Activated CD4-positive, alpha-beta T cell treated with anti-CD3 and anti-CD28 coated beads, Interleukin-10, Interleukin-2, amounts not matched to agents 100 ng/mL and 50 ng/mL, durations not matched to agents 16 hours and 8 hours (primary cell): ENCODE results near the gene TP53BP1.
"Not testable (repeated sequence)": the region's sequence is repeated elsewhere in the genome, so short reads cannot be mapped to it uniquely, and the experiment has no call there.

Experiments used
- DNase-seq: peaks from one replicate; pipeline ENCODE4 v3.0.0-alpha.2; 2020

TP53BP1 gene, protein sequence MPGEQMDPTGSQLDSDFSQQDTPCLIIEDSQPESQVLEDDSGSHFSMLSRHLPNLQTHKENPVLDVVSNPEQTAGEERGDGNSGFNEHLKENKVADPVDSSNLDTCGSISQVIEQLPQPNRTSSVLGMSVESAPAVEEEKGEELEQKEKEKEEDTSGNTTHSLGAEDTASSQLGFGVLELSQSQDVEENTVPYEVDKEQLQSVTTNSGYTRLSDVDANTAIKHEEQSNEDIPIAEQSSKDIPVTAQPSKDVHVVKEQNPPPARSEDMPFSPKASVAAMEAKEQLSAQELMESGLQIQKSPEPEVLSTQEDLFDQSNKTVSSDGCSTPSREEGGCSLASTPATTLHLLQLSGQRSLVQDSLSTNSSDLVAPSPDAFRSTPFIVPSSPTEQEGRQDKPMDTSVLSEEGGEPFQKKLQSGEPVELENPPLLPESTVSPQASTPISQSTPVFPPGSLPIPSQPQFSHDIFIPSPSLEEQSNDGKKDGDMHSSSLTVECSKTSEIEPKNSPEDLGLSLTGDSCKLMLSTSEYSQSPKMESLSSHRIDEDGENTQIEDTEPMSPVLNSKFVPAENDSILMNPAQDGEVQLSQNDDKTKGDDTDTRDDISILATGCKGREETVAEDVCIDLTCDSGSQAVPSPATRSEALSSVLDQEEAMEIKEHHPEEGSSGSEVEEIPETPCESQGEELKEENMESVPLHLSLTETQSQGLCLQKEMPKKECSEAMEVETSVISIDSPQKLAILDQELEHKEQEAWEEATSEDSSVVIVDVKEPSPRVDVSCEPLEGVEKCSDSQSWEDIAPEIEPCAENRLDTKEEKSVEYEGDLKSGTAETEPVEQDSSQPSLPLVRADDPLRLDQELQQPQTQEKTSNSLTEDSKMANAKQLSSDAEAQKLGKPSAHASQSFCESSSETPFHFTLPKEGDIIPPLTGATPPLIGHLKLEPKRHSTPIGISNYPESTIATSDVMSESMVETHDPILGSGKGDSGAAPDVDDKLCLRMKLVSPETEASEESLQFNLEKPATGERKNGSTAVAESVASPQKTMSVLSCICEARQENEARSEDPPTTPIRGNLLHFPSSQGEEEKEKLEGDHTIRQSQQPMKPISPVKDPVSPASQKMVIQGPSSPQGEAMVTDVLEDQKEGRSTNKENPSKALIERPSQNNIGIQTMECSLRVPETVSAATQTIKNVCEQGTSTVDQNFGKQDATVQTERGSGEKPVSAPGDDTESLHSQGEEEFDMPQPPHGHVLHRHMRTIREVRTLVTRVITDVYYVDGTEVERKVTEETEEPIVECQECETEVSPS (N-terminal part only)

DNA sequence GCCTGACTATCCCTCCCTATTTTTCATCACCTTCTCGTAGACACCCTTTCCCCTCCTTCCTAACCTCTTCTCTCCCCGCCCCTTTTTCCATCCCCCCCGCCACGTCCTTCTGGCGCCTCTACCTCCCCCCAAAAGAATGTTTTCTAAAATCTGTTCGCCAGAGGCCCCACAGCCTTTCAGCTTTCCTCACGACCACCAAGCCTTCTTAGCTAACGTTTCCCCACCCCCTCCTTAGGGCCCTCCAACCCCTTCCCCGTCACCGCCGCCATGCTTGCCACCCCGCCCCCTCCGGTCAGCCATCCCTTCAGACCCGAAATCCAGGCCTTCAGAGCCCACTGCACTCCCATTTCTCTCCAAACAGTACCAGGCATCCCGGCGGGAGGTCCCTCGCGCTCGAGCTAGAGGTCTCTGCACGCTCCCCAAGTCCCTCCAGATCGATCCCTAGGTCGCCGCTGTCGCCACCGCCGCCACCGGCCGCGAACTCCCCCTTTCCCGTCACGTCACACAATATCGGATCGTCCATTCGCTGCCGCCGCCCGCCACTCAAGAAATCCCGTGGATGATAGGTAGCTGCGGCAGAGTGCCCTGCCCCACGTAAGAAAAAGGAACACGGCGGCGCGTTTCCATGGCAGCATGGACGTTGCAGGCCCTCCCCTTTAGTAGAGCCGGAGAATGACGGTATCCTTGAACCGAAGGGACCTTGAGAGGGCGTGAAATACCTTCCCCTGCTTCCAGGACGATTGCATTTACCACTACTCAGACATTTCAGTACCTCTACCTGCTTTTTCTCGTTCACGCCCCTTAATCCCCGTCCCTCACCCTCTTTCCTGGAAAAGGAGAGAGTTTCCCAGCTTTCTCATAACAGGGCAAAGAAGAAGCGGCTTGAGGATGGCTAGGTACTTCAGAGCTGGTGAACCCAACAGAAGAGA lies at the start of gene TP53BP1:
TSS of gene TP53BP1 (minus strand) at position 484 of the 929 bp plus-strand sequence. CDS start at position 371, 113 bp downstream.
- peak; percentile 96 for DNase-seq

DNA sequence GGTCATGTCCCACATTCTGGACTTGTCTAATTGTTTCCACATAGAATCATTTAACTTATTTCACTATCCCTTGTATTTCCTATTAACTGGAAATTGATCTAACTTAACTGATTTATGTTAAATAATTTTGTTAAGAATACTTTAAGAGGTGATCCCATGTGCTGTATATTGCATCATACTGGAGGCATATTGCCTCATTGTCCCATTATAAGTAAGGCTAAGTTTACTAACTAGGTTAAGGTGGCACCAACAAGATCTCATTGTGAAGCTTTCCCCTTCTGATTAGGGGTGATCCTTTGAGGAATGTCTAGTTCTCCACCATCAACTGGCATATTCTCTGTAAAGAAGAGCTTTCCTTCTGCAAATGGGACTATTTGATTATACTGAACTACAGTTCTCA lies 48.8 kb upstream of the TP53BP1 start:
- no peak for DNase-seq

DNA sequence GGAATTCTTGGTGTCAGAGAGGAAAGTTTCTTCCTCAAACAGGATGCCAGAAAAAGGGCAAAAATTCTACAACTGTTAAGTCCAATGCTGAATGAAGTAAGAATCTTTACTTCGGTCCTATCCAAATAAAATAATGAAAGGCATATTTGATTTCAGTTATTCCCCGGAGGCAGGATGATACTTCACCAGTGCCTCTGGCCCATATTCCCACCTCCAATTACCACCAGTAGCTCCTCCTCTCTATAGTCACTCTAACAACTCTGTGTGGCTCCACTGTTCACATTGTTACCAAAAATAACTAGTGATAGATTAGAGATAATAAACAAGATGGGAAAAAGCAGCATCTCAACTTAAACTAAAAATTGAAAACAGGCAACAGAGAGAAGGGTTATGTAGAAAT lies 45.1 kb upstream of the TP53BP1 start:
- DNase-seq = no peak

DNA sequence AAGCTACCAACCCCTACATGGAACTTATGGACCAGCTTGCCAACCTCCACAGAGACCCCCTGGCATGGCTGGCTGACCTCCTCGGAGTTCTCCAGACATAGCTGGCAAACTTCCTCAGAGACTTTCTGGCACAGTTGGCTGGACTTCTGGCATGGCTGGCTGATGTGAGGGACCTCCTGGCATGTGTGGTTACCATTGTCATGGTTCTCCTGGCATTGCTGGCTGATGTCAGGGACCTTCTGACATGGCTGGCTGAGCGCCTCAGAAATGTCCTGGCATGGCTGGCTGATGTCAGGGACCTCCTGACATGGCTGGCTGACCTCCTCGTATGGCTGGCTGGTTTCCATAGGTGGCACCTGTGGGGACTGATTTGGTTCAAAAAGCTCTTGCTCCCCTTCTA lies 41.9 kb upstream of the TP53BP1 start:
- DNase-seq = no peak

DNA sequence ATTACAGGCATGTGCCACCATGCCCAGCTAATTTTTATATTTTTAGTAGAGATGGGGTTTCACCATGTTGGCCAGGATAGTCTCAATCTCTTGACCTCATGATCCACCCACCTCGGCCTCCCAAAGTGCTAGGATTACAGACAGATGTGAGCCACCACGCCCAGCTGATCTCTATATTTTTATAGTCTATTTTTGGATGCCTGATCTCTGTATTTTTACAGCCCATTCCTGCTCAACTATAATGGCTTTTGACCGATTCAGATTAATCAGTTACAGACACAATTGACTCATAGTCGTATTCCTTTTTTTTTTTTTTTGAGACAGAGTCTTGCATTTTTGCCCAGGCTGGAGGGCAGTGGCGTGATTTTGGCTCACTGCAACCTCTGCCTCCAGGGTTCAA lies 39.9 kb upstream of the TP53BP1 start:
- not testable (repeated sequence) for DNase-seq

DNA sequence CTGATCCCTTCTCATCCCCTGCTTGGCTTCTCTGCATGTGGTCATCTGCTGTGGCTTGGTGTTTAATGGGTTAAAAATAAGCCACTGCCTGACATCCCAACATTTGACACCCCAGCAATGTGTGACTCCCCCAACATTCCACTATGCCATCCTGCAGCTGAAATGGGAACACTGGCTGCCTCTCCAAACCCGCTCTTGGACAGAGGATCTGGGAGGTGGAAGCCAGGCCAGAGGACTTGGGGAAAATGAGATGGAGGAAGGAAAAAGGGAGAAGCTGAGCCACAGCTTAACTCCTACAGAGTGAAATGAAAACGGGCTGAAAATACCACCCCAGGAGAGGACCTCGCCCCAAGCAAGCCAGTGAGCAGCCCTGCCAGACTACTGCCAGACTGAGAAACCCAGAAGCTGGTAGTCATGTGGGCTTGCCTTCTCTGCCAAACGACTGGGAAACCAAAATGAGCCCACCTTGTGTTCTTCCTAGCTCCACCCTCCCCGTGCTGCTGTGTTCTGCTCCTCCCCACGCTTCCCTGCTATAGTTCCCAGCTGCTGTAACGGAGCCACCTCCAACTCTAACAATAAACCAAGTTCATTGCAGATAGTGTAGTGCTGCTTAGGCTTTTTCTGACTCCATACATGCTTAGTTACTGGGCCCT lies 38.2 kb upstream of the TP53BP1 start:
- DNase-seq = no peak

DNA sequence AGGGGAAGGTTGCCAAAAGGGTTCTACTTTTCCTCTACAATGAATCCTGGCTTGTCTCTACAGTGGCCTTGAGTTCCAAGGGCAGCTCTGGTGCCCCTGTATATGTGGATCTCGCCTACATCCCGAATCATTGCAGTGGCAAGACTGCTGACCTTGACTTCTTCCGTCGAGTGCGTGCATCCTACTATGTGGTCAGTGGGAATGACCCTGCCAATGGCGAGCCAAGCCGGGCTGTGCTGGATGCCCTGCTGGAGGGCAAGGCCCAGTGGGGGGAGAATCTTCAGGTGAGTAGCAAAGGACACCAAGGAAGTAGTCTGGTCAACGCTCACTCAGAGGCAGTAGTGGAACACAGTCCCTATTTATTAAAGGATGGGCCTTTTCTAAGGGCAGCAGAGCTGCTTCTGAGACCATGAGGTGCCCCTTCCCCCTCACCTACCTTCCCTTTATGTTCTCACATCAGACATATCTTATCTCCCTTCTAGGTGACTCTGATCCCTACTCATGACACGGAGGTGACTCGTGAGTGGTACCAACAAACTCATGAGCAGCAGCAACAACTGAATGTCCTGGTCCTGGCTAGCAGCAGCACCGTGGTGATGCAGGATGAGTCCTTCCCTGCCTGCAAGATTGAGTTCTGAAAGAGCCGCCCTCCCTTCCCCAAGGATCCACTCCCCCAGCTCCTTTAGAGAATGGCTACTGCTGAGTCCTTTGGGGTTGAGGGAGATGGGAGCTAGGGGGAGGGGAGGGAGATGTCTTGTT lies 36.8 kb upstream of the TP53BP1 start:
- no peak for DNase-seq

DNA sequence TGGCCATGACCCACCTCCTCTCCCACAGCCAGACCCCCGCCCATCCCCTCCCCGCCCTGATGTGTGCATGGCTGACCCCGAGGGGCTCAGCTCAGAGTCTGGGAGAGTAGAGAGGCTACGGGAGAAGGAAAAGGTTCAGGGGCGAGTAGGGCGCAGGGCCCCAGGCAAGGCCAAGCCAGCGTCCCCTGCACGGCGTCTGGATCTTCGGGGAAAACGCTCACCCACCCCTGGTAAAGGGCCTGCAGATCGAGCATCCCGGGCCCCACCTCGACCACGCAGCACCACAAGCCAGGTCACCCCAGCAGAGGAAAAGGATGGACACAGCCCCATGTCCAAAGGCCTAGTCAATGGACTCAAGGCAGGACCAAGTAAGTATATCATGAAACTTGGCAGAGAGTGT lies 36.2 kb upstream of the TP53BP1 start:
- no peak for DNase-seq

DNA sequence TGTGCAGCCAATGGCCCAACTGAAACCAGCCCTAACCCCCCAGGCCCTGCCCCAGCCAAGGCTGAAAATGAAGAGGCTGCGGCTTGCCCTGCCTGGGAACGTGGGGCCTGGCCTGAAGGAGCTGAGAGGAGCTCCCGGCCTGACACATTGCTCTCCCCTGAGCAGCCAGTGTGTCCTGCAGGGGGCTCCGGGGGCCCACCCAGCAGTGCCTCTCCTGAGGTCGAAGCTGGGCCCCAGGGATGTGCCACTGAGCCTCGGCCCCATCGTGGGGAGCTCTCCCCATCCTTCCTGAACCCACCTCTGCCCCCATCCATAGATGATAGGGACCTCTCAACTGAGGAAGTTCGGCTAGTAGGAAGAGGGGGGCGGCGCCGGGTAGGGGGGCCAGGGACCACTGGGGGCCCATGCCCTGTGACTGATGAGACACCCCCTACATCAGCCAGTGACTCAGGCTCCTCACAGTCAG lies 35.6 kb upstream of the TP53BP1 start:
- DNase-seq = no peak

DNA sequence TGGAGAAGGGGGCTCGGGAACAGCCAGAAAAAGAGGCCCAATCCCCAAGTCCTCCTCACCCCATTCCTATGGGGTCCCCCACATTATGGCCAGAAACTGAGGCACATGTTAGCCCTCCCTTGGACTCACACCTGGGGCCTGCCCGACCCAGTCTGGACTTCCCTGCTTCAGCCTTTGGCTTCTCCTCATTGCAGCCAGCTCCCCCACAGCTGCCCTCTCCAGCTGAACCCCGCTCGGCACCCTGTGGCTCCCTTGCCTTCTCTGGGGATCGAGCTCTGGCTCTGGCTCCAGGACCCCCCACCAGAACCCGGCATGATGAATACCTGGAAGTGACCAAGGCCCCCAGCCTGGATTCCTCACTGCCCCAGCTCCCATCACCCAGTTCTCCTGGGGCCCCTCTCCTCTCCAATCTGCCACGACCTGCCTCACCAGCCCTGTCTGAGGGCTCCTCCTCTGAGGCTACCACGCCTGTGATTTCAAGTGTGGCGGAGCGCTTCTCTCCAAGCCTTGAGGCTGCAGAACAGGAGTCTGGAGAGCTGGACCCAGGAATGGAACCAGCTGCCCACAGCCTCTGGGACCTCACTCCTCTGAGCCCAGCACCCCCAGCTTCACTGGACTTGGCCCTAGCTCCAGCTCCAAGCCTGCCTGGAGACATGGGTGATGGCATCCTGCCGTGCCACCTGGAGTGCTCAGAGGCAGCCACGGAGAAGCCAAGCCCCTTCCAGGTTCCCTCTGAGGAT lies 35.0 kb upstream of the TP53BP1 start:
- DNase-seq = no peak

DNA sequence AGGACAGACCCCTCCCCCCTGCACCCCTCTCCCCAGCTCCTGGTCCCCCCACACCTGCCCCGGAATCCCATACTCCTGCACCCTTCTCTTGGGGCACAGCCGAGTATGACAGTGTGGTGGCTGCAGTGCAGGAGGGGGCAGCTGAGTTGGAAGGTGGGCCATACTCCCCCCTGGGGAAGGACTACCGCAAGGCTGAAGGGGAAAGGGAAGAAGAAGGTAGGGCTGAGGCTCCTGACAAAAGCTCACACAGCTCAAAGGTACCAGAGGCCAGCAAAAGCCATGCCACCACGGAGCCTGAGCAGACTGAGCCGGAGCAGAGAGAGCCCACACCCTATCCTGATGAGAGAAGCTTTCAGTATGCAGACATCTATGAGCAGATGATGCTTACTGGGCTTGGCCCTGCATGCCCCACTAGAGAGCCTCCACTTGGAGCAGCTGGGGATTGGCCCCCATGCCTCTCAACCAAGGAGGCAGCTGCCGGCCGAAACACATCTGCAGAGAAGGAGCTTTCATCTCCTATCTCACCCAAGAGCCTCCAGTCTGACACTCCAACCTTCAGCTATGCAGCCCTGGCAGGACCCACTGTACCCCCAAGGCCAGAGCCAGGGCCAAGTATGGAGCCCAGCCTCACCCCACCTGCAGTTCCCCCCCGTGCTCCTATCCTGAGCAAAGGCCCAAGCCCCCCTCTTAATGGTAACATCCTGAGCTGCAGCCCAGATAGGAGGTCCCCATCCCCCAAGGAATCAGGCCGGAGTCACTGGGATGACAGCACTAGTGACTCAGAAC lies 34.3 kb upstream of the TP53BP1 start:
- no peak for DNase-seq

DNA sequence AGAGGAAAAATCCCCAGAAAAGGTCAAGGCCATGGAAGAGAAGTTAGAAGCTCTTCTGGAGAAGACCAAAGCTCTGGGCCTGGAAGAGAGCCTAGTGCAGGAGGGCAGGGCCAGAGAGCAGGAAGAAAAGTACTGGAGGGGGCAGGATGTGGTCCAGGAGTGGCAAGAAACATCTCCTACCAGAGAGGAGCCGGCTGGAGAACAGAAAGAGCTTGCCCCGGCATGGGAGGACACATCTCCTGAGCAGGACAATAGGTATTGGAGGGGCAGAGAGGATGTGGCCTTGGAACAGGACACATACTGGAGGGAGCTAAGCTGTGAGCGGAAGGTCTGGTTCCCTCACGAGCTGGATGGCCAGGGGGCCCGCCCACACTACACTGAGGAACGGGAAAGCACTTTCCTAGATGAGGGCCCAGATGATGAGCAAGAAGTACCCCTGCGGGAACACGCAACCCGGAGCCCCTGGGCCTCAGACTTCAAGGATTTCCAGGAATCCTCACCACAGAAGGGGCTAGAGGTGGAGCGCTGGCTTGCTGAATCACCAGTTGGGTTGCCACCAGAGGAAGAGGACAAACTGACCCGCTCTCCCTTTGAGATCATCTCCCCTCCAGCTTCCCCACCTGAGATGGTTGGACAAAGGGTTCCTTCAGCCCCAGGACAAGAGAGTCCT lies 33.4 kb upstream of the TP53BP1 start:
- no peak for DNase-seq

DNA sequence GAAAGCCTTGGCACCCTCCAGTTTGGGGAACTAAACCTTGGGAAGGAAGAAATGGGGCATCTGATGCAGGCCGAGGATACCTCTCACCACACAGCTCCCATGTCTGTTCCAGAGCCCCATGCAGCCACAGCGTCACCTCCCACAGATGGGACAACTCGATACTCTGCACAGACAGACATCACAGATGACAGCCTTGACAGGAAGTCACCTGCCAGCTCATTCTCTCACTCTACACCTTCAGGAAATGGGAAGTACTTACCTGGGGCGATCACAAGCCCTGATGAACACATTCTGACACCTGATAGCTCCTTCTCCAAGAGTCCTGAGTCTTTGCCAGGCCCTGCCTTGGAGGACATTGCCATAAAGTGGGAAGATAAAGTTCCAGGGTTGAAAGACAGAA lies 32.2 kb upstream of the TP53BP1 start:
- no peak for DNase-seq

DNA sequence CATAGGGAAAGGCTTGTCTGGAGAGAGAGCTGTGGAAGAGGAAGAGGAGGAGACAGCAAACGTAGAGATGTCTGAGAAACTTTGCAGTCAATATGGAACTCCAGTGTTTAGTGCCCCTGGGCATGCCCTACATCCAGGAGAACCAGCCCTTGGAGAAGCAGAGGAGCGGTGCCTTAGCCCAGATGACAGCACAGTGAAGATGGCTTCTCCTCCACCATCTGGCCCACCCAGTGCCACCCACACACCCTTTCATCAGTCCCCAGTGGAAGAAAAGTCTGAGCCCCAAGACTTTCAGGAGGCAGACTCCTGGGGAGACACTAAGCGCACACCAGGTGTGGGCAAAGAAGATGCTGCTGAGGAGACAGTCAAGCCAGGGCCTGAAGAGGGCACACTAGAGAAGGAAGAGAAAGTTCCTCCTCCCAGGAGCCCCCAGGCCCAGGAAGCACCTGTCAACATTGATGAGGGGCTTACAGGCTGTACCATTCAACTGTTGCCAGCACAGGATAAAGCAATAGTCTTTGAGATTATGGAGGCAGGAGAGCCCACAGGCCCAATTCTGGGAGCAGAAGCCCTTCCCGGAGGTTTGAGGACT lies 31.4 kb upstream of the TP53BP1 start:
- DNase-seq = no peak

DNA sequence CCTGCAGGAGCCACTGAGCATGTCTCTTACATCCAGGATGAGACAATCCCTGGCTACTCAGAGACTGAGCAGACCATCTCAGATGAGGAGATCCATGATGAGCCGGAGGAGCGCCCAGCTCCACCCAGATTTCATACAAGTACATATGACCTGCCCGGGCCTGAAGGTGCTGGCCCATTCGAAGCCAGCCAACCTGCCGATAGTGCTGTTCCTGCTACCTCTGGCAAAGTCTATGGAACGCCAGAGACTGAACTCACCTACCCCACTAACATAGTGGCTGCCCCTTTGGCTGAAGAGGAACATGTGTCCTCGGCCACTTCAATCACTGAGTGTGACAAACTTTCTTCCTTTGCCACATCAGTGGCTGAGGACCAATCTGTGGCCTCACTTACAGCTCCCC lies 30.7 kb upstream of the TP53BP1 start:
- DNase-seq = no peak

DNA sequence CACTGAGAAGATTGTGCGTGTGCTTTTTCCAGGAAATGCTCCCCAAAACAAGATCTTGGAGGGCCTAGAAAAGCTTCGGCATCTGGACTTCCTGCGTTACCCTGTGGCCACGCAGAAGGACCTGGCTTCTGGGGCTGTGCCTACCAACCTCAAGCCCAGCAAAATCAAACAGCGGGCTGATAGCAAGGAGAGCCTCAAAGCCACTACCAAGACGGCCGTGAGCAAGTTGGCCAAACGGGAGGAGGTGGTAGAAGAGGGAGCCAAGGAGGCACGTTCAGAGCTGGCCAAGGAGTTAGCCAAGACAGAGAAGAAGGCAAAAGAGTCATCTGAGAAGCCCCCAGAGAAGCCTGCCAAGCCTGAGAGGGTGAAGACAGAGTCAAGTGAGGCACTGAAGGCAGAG lies 29.3 kb upstream of the TP53BP1 start:
- no peak for DNase-seq

DNA sequence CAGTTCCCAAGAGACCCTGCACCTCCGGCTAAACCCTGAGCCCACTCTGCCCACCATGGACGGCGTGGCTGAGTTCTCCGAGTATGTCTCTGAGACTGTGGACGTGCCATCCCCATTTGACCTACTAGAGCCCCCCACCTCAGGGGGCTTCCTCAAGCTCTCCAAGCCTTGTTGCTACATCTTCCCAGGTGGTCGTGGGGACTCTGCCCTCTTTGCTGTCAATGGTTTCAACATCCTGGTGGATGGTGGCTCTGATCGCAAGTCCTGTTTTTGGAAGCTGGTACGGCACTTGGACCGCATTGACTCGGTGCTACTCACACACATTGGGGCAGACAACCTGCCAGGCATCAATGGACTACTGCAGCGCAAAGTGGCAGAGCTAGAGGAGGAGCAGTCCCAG lies 28.5 kb upstream of the TP53BP1 start:
- no peak for DNase-seq

DNA sequence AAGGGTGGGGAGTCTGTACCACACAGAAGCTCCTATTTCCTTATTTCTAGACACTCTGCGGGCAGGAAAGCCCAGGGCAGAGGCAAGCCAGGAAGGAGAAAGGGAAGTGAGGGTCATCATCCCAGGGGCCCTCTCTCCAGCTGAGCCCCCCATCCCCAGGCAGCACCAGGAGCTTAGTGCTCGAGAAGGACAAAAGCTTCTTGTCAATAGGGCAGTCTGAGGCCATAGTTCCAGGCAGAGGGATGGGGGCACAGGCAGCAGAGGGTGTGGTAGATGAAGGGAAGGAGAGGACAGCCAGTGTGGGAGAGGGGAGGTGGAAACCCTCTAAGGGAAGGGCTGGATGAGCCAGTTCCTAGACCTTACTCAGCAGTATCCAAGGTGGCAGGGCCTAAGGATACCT lies 27.2 kb upstream of the TP53BP1 start:
- DNase-seq = no peak
